DOHH2 (cell line): ENCODE results near the gene TBX21.
"Not testable (repeated sequence)": the region's sequence is repeated elsewhere in the genome, so short reads cannot be mapped to it uniquely, and the experiment has no call there.

ENCODE experiments used
- H3F3A ChIP-seq: fragments of 200-600 bp; sonication (generic), shearing (Covaris generic); 2 replicates; pipeline ENCODE4 v1.6.0; 2016; ENCODE audit warnings: antibody characterized with exemption, mild to moderate bottlenecking; ENCODE audit not compliant: control insufficient read depth, insufficient read depth
- H3K27ac ChIP-seq: fragments of 200-600 bp; sonication (generic); 2 replicates; pipeline ENCODE4 v1.5.1; 2014; ENCODE audit warnings: low read depth, mild to moderate bottlenecking, low read length, moderate library complexity
- H3K27me3 ChIP-seq: fragments of 200-600 bp; sonication (generic); 2 replicates; pipeline ENCODE4 v1.6.1; 2014; ENCODE audit warnings: mild to moderate bottlenecking, low read length, mixed read lengths; ENCODE audit not compliant: control insufficient read depth
- H3K36me3 ChIP-seq: fragments of 200-600 bp; sonication (generic); 2 replicates; pipeline ENCODE4 v1.6.1; 2014; ENCODE audit warnings: mild to moderate bottlenecking, low read length, moderate library complexity, mixed read lengths; ENCODE audit not compliant: control insufficient read depth
- H3K4me1 ChIP-seq: fragments of 200-600 bp; sonication (generic); 2 replicates; pipeline ENCODE4 v1.6.1; 2014; ENCODE audit warnings: mild to moderate bottlenecking, low read length, mixed read lengths; ENCODE audit not compliant: control insufficient read depth
- H3K4me2 ChIP-seq: fragments of 200-600 bp; sonication (generic); 2 replicates; pipeline ENCODE4 v1.6.0; 2014; ENCODE audit warnings: mild to moderate bottlenecking, low read length, moderate library complexity
- H3K4me3 ChIP-seq: fragments of 200-600 bp; sonication (generic); 2 replicates; pipeline ENCODE4 v1.5.1; 2014; ENCODE audit warnings: mild to moderate bottlenecking, low read length, mixed read lengths
- H3K79me2 ChIP-seq: fragments of 200-600 bp; sonication (generic); 2 replicates; pipeline ENCODE4 v1.6.1; 2014; ENCODE audit warnings: mild to moderate bottlenecking, low read length, mixed read lengths; ENCODE audit not compliant: control insufficient read depth
- H3K9me2 ChIP-seq: fragments of 200-600 bp; sonication (generic); replicated peaks from 2 replicates; pipeline ENCODE4 v1.6.1; 2014; ENCODE audit warnings: mild to moderate bottlenecking, low read length, mixed read lengths; ENCODE audit not compliant: control insufficient read depth
- H3K9me3 ChIP-seq: fragments of 200-600 bp; sonication (generic); 2 replicates; pipeline ENCODE4 v1.6.1; 2014; ENCODE audit warnings: antibody characterized with exemption, low read length, mixed read lengths; ENCODE audit not compliant: control insufficient read depth, insufficient read depth
- H4K20me1 ChIP-seq: fragments of 200-600 bp; sonication (generic); 2 replicates; pipeline ENCODE4 v1.6.0; 2014; ENCODE audit warnings: low read depth, mild to moderate bottlenecking, antibody characterized with exemption, low read length, moderate library complexity; ENCODE audit not compliant: control insufficient read depth, insufficient read depth
- CTCF ChIP-seq: fragments of 200-600 bp; sonication (generic); IDR thresholded peaks from one replicate; pipeline ENCODE4 v1.5.1; 2014; ENCODE audit warnings: antibody characterized with exemption, mild to moderate bottlenecking, low read depth, low read length; ENCODE audit not compliant: poor library complexity, severe bottlenecking
- EZH2phosphoT487 ChIP-seq: fragments of 200-600 bp; sonication (generic); IDR thresholded peaks from 2 replicates; pipeline ENCODE4 v1.6.1; 2017; ENCODE audit warnings: borderline replicate concordance, mild to moderate bottlenecking, antibody characterized with exemption, low read length, moderate library complexity, mixed read lengths

TBX21 gene

GRCh38 chr17:47760409-47761140 is 27.5 kb downstream of the TBX21 start:
- Histone ChIP-seq H3K4me1 (no peaks in the 10 kb centered on the region), H3K27me3 (peaks cover 7% of the 10 kb centered on the region), H3K9me2 (no peaks in the 10 kb centered on the region), H4K20me1 (no peaks in the 10 kb centered on the region), H3K79me2 (no peaks in the 10 kb centered on the region), H3K36me3 (no peaks in the 10 kb centered on the region), H3K4me2 (no peak overlapping the region), H3F3A (no peaks in the 10 kb centered on the region), H3K4me3 (no peak overlapping the region), H3K9me3 (peaks cover 13% of the 10 kb centered on the region), H3K27ac (no peak overlapping the region)
- TF ChIP-seq CTCF (no peak), EZH2phosphoT487 (no peak)

DNA sequence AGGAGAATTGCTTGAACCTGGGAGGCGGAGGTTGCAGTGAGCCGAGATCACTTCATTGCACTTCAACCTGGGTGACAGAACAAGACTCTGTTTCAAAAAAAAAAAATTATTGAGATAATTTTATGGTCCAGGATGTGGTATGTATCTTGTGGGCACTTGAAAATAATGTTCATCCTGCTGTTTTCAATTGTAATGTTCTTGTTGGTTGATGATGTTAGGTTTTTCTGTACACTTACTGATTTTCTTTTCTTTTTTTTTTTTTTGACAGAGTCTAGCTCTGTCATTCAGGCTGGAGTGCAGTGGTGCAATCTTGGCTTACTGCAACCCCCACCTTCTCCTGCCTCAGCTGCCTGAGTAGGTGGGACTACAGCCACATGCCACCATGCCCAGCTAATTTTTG is 29.7 kb downstream of the TBX21 start:
- Histone ChIP-seq H3K9me2 (no peaks in the 10 kb centered on the region), H3K79me2 (no peaks in the 10 kb centered on the region), H3K36me3 (no peaks in the 10 kb centered on the region), H3K4me3 (no peak overlapping the region), H4K20me1 (no peaks in the 10 kb centered on the region), H3K9me3 (peaks cover 5% of the 10 kb centered on the region), H3K27ac (no peak overlapping the region), H3K27me3 (peaks cover 3% of the 10 kb centered on the region), H3K4me2 (no peak overlapping the region), H3F3A (no peaks in the 10 kb centered on the region), H3K4me1 (no peaks in the 10 kb centered on the region)
- TF ChIP-seq CTCF, result no peak
- TF ChIP-seq EZH2phosphoT487, result no peak

DNA sequence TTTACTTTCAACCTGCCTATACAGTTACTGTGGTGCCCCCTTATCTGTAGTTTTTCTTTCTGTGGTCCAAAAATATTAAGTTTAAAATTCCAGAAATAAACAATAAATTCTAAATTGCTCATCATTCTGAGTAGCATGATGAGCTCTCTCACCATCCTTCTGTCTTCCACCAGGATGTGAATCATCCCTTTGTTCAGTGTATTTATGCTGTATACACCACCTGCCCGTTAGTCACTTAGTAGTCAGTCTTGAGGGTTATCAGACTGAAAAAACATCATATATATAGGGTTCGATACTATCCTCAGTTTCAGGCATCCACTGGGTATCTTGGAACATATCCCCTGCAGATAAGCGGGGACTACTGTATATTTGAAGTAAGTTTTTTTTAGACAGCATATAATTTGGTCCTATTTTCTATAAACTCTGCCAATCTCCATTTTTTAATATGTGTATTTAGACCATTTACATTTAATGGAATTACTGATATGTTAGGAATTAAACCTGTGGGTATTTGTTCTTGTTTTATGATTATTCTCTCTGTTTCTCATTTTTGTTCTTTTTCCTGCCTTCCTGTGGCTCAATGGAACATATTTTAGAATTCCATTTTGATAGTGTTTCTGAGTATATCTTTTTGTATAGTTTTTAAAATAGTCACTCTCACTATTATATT is 31.0 kb downstream of the TBX21 start:
- no peaks in the 10 kb centered on the region; the same call in 1 of the 2 replicates for H3K27me3 ChIP-seq
- H3K4me1 ChIP-seq, result no peaks in the 10 kb centered on the region
- TF ChIP-seq EZH2phosphoT487, result no peak
- no peaks in the 10 kb centered on the region for H3F3A ChIP-seq
- H3K79me2 ChIP-seq, result no peaks in the 10 kb centered on the region
- H4K20me1 ChIP-seq, result no peaks in the 10 kb centered on the region
- H3K4me2 ChIP-seq, result no peak overlapping the region
- H3K27ac ChIP-seq, result no peak overlapping the region
- H3K9me3 ChIP-seq, result peaks cover 5% of the 10 kb centered on the region
- no peak overlapping the region for H3K4me3 ChIP-seq
- H3K9me2 ChIP-seq, result no peaks in the 10 kb centered on the region
- no peaks in the 10 kb centered on the region for H3K36me3 ChIP-seq

DNA sequence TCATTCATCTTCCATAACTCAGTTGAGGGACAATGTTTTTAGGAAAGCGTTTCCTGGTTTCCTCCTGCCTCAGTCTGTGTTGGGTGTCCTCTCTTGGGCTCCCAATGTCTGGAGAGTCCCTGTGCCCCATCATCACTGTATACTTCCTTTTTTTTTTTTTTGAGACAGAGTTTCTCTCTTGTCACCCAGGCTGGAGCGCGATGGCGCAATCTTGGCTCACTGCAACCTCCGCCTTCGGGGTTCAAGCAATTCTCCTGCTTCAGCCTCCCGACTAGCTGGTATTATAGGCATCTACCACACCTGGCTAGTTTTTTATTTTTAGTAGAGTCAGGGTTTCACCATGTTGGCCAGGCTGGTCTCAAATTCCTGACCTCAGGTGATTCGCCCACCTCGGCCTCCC is 40.6 kb downstream of the TBX21 start:
- H3K4me2 ChIP-seq, H3K4me3 ChIP-seq, H4K20me1 ChIP-seq, H3K9me3 ChIP-seq, H3K27ac ChIP-seq, H3K79me2 ChIP-seq, H3K27me3 ChIP-seq, H3K9me2 ChIP-seq, H3K36me3 ChIP-seq, H3F3A ChIP-seq, H3K4me1 ChIP-seq: not testable (repeated sequence)
